NCI-H748 (cell line): Measurements from ENCODE around the gene ARL6IP6.
"Not testable (repeated sequence)": the region's sequence is repeated elsewhere in the genome, so short reads cannot be mapped to it uniquely, and the experiment has no call there.

Experiments
- DNase-seq: peaks from one replicate; lab custom pipeline; 2025; ENCODE audit not compliant: unreplicated experiment; lab: John Stamatoyannopoulos, UW

Gene ARL6IP6

GRCh38 chr2:152720794-152721193 is 2.4 kb downstream of the ARL6IP6 start:
- no peak for DNase-seq

- DNase-seq: not testable (repeated sequence)
These were observed 4.2 kb downstream of the ARL6IP6 start for GRCh38 chr2:152722639-152723038.

DNA sequence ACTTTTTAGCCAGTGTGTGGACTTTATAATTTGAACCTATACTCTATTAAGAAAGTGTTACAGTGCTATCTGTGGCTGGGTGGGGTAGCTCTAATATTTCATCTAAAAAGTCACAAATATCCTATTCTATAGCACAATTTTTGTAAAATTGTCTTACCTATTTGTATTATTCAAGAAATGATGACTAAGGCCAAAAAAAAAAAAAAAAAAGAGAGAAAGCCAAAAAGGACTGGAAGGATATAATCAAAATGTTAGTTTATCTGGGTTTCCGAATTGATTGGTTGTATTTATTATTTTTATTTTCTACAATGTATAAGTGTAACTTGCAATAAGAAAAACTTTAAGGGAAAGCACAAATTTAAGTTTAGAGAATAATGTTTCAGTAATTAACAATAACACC is 5.5 kb downstream of the ARL6IP6 start:
- no peak for DNase-seq

DNA sequence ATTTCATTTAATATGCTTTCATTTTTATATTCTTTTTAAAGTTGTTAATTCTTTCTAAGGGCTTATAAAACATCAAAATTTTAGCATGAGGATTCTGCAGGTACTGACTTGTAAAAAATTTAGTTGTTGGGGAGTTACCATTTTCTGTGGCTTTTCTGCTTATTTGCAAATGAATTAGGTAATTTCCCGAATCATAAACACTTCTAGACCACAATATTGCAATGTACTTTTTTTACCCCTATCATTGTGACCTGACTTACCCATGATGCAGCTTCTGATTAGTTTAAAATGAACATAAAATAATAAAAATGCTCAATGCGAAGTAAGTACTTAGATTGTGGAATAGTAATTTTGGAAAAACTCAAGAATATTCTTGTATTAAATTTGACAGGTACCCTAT is 11.4 kb downstream of the ARL6IP6 start:
- DNase-seq: no peak

- no peak for DNase-seq
These were observed 12.3 kb downstream of the ARL6IP6 start for GRCh38 chr2:152730591-152731333.

DNA sequence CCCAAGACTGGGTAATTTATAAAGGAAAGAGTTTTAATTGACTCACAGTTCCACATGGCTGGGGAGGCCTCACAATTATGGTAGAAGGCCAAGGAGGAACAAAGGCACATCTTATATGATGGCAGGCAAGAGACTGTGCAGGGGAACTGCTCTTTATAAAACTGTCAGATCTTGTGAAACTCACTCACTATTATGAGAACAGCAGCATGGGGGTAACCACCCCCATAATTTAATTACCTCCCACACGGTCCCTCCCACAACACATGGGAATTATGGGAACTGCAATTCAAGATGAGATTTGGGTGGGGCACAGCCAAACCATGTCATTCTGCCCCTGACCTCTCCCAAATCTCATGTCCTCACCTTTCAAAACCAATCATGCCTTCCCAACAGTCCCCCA is 19.1 kb downstream of the ARL6IP6 start:
- not testable (repeated sequence) for DNase-seq

DNA sequence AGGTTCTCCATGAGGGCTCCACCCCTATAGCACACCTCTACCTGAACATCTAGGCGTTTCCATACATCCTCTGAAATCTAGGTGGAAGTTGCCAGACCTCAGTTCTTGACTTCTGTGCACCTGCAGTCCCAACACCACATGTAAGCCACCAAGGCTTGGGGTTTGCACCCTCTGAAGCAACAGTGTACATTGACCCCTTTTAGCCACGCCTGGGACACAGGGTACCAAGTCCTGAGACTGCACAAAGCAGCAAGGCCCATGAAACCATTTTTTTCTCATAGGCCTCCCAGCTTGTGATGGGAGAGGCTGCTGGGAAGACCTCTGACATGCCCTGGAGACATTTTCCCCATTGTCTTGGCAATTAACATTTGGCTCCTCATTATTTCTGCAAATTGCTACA is 20.0 kb downstream of the ARL6IP6 start:
- no peak for DNase-seq

DNA sequence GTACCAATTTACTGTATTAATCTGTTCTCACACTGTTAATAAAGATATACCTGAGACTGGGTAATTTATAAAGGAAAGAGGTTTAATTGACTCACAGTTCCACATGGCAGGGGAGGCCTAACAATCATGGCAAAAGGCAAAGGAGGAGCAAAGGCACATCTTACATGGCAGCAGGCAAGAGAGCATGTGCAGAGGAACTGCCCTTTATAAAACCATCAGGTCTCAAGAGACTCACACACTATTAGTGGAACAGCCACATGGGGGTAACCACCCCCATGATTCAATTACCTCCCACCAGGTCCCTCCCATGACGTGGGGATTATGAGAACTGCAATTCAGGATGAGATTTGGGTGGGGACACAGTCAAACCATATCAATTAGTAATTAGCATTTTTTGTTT is 21.3 kb downstream of the ARL6IP6 start:
- DNase-seq: not testable (repeated sequence)

GRCh38 chr2:152740743-152741328 is 22.4 kb downstream of the ARL6IP6 start:
- peak; percentile 48 for DNase-seq

- peak; percentile 23 for DNase-seq
These were observed 24.6 kb downstream of the ARL6IP6 start for GRCh38 chr2:152743002-152743401.

- DNase-seq: not testable (repeated sequence)
These were observed 29.3 kb downstream of the ARL6IP6 start for GRCh38 chr2:152747751-152748150.

- no peak for DNase-seq
These were observed 36.6 kb downstream of the ARL6IP6 start for GRCh38 chr2:152755029-152755428.

DNA sequence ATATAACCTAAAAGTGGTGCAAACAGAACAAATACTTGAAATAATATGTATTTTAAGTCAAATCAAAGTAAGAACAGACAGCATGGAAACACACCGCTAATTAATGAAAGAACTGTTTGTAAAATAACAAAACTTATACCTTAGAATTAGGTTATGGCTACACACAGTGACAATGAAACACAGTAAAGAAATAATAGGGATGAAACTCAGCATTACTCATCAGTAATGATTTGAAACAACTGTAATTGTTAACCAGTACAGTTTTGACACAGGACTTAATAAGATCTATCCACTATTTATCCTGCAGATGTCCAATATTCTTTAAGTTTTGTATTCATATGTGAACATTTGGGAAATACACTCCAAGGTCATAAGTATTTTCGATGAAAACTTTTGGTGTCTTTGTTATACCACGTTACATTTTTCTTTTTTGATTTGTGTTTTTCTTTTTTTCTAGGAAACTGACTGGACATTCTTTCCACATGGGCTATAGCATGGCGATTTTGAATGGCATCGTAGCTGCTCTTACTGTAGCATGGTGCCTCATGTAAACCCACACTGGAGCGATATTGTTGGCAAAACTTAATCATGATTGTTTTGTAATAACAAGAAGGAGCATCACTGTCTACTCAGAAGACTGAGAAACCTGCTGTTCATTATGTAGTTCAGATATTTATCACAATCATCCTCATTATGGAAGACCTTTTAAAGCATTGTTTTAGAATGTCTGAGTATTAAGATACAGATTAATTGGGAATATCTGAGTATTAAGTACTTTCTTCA is 41.1 kb downstream of the ARL6IP6 start:
- no peak for DNase-seq

GRCh38 chr2:152761214-152761613 is 42.8 kb downstream of the ARL6IP6 start:
- no peak for DNase-seq

DNA sequence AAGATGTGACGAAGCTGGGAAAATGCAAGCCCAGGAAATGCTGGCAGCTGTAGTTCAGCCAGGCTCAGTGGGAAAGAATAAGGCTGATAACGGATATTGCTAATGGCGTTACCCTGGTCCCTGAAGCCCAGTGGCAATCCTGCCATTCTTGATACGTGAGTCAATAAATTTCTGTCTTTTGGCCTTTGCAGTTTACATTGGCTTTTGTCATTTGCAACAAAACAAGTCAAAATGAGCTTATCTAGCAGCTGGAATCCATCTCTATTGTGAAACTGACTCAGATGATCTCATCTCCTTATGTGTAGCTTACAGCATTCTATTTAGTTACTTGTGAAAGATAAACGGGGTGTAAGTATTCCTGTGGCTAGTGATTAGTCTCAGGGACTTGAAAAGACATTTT is 43.8 kb downstream of the ARL6IP6 start:
- no peak for DNase-seq

- not testable (repeated sequence) for DNase-seq
These were observed 44.8 kb downstream of the ARL6IP6 start for GRCh38 chr2:152763208-152763607.

DNA sequence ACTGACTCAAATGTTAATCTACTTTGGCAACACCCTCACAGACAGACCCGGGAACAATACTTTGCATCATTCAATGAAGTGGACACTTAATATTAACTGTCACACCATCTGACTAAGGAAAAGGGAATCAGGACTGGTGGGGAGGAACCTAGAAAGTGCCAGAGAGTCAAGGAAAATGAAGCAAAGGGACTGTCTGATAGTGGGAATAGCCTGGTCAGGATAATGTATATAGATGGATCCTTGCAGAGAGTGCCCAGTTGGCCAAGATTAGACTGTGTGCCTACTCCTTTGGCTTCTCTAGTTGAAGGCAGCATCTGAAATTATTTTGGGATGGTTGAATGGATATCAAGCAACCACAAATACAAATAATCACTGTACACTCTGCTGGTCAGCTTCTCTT is 45.2 kb downstream of the ARL6IP6 start:
- no peak for DNase-seq

DNA sequence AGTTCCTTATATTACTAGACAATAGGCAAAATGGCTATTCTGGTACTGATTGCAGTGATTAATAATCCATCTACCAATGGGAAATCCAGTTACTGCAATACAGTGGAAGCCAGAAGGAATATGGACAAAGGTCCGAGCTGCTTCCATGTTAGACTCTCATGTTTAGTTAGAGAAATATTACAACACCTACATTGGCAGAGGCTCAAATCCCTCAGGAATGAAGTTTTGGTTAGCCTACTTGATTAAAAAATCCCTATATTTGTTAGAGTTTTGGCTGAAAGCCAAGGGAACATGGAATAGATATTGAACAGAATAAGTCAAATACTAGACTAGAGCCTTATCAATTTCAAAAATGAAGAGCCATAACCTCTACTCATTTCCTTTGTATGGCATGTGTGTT is 48.5 kb downstream of the ARL6IP6 start:
- DNase-seq: no peak

DNA sequence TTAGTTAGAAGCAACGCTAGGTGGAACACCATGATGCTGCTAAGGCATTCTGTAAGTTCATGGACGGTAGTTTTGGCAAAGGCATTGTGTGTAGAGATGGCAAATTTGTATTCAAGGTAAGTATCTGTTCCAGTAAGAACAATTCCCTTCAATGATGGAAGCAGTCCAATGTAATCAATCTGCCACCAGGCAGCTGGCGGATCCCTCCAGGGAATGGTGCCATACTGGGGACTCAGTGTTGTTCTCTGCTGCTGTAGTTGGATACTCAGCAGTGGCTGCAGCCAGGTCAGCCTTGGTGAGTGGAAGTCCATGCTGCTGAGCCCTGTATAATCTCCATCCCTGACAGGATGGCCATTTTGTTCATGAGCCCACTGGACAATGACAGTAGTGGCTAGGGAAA is 62.8 kb downstream of the ARL6IP6 start:
- DNase-seq: no peak

DNA sequence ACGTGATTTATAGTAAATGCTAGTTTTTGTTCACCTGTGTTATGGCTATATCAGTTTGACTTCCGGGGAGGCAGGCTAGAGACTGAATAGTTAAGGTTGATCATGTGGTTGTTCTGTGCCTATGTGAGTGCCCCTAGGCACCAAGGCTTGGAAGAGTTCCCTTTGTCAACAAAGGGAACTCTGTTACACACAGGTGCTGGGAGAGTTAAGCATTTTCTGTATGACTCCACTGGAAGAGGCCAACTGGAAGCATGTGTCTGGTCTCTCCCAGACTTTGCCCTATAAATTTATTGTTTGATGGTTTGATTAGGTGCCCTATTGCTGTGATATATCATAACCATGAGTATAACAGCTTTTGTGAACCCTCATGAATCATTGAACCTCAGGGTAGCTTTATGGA is 63.8 kb downstream of the ARL6IP6 start:
- DNase-seq: no peak

DNA sequence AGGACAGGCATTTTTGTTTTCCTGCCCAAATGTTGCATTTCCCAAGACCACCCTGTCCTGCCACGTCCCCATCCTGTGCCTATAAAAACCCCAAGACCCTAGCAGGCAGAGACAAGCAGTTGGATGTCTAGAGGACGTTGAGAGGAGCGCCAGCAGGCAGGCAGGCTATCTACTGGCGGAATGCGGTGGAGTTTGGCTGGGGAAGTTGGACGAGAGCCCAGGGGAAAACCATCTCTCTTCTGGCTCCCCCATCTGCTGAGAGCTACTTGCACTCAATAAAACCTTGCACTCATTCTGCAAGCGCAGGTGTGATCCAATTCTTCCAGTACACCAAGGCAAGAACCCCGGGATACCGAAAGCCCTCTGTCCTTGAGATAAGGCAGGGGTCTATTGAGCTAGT is 72.5 kb downstream of the ARL6IP6 start:
- no peak for DNase-seq

DNA sequence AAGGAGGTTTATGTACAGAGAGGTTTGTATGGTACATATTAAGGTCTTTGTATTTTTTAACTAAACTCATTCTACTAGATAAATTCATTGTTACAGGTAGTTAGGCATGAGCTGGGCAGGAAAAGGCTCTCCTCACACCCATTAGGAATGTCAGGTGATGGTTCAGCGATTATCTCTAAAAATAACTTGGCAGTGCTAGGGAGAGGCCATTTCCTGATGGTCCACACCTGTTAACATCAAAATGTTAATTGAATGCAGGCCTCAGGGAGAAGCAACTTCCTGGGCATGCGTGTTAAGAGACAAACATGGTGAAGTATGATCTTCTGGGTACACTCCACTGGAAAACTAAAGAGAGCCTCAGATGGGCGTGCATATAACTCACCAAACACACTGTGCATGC is 73.6 kb downstream of the ARL6IP6 start:
- peak; percentile 55 for DNase-seq
